Bronchial epithelial cell (primary cell): ENCODE results near the gene PHF20. TPM values are rescaled to one million over a fixed set of nuclear protein-coding genes. Genes with fewer than 3 reads are reported as not detected.
"Not testable (repeated sequence)": the region's sequence is repeated elsewhere in the genome, so short reads cannot be mapped to it uniquely, and the experiment has no call there.

Source experiments
- DNase-seq: peaks from one replicate; pipeline ENCODE4 v3.0.0-alpha.2; 2010; ENCODE audit warnings: low read depth
- FAIRE-seq: peaks from 2 replicates; lab custom pipeline; 2011; peaks lifted over from hg19 to GRCh38; lab: Jason Lieb, UNC
- H3K27me3 ChIP-seq: 2 replicates; pipeline ENCODE4 v1.5.1; 2011; ENCODE audit warnings: low read length; ENCODE audit not compliant: control insufficient read depth, insufficient read depth
- H3K36me3 ChIP-seq: 2 replicates; pipeline ENCODE4 v1.5.1; 2011; ENCODE audit warnings: low read length; ENCODE audit not compliant: control insufficient read depth, insufficient read depth
- H3K4me3 ChIP-seq: 2 replicates; pipeline ENCODE4 v1.5.1; 2011; ENCODE audit warnings: mild to moderate bottlenecking, low read depth, low read length, control low read depth
- total RNA-seq: library from RNA; depleted of rRNA; stranded (reverse); fragments of >200 nt; gene quantifications from 2 replicates; pipeline ENCODE4 v1.2.1, GENCODE V29; 2014
- TF ChIP-seq, protein P1 (sequence below): IDR thresholded peaks from 2 replicates; pipeline ENCODE4 v1.5.1; 2011; ENCODE audit warnings: mild to moderate bottlenecking, moderate library complexity, low read length, control low read depth, inconsistent platforms; ENCODE audit not compliant: insufficient read depth, severe bottlenecking

The PHF20 gene
- total RNA-seq, 1 donor from 2014 or later, result 24.0 TPM

DNA sequence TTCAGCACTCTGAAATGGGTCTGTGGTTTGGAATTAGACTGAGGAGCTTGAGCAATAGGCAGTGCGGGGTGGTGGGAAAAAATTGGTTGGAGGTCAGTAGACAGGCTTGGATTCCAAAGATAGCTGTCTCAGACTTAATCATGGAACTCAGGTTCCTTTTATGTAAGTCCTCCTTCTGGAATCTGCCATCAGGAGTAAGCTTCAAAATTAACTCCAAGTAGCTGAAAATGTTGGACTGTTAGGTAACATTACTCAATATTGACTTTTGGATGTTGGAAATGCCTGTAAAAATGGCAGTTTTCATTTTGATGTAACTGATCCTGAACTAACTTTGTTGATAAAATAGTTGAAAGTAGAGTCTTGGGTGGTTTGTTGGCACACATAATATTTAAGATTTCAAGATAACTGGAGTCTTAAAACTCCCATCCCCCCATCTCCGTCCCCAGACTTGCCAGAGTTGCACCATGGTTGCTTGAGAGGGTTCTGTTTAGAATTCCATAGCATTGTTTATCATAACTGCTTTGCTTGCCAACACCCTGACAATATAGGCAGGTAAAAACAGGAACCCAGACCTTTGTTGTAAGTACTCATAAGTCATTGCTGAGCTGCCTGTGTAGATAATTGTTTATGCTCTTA, 83.0 kb downstream of the PHF20 start:
- DNase-seq, result peak; percentile 85
- TF ChIP-seq, protein P1, sequence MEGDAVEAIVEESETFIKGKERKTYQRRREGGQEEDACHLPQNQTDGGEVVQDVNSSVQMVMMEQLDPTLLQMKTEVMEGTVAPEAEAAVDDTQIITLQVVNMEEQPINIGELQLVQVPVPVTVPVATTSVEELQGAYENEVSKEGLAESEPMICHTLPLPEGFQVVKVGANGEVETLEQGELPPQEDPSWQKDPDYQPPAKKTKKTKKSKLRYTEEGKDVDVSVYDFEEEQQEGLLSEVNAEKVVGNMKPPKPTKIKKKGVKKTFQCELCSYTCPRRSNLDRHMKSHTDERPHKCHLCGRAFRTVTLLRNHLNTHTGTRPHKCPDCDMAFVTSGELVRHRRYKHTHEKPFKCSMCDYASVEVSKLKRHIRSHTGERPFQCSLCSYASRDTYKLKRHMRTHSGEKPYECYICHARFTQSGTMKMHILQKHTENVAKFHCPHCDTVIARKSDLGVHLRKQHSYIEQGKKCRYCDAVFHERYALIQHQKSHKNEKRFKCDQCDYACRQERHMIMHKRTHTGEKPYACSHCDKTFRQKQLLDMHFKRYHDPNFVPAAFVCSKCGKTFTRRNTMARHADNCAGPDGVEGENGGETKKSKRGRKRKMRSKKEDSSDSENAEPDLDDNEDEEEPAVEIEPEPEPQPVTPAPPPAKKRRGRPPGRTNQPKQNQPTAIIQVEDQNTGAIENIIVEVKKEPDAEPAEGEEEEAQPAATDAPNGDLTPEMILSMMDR, result no peak
- Histone ChIP-seq H3K36me3 (no peaks in the 10 kb centered on the region), H3K27me3 (no peaks in the 10 kb centered on the region), H3K4me3 (no peak overlapping the region)
- FAIRE-seq, result no peak

DNA sequence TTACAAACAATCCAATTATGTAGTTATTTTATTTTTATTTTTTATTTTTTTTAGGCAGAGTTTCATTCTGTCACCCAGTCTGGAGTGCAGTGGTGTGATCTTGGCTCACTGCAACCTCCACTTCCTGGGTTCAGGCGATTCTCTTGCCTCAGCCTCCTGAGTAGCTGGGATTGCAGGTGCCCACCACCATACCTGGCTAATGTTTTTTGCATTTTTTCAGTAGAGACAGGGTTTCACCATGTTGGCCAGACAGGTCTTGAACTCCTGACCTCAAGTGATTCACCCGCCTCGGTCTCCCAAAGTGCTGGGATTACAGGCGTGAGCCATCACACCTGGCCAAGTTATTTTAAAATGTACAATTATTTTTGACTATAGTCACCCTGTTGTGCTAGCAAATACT, 83.8 kb downstream of the PHF20 start:
- not testable (repeated sequence) for FAIRE-seq, DNase-seq, H3K36me3 ChIP-seq, H3K4me3 ChIP-seq, H3K27me3 ChIP-seq

GRCh38 chr20:35856866-35857265, 85.1 kb downstream of the PHF20 start:
- FAIRE-seq (no peak), DNase-seq (no peak)
- H3K4me3 ChIP-seq, result no peak overlapping the region
- TF ChIP-seq, protein P1, result no peak
- H3K36me3 ChIP-seq, result no peaks in the 10 kb centered on the region
- no peaks in the 10 kb centered on the region for H3K27me3 ChIP-seq

DNA sequence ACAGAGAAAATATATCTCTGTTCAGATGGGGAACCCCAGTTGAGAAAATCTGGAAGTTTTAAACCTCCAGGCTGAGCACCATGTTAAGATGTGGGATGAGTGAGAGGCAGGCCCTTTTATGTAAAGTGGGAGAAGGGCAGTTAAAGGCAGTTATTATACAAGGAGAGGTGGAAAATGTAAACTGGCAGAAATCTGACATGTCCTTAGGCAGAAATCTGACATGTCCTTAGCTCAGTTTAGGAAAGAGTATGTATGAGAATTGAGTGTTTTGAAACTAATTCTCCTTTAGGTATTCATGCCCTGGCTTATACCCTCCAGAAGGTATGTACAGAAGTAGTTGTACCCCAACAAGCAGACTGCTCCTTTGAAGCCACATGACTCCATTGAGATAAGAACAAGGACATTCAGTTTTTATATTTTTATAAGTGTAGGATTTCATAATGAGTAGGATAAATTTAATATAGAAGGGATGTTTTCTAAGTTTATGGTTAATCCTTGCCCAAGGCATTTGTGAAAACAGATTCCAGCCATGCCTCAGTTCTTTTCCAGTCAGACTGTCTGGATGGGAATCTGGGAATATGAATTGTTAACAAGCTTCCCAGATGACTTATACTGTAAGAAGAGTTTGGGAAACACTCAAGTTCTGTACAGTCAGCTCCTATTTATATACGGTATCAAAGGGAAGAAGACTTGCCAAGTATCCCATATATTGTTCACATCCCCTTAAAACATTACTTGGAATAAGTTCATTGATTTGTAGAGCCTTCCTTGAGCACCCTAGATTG, 94.8 kb downstream of the PHF20 start:
- TF ChIP-seq, protein P1, result no peak
- no peak for FAIRE-seq
- Histone ChIP-seq H3K27me3 (no peaks in the 10 kb centered on the region), H3K36me3 (peaks cover 1% of the 10 kb centered on the region), H3K4me3 (no peak overlapping the region)
- no peak for DNase-seq

GRCh38 chr20:35870541-35871258, 98.9 kb downstream of the PHF20 start:
- peak; percentile 53 for DNase-seq
- TF ChIP-seq, protein P1, result no peak
- Histone ChIP-seq H3K4me3 (no peak overlapping the region), H3K27me3 (no peaks in the 10 kb centered on the region), H3K36me3 (peaks cover 1% of the 10 kb centered on the region)
- no peak for FAIRE-seq

DNA sequence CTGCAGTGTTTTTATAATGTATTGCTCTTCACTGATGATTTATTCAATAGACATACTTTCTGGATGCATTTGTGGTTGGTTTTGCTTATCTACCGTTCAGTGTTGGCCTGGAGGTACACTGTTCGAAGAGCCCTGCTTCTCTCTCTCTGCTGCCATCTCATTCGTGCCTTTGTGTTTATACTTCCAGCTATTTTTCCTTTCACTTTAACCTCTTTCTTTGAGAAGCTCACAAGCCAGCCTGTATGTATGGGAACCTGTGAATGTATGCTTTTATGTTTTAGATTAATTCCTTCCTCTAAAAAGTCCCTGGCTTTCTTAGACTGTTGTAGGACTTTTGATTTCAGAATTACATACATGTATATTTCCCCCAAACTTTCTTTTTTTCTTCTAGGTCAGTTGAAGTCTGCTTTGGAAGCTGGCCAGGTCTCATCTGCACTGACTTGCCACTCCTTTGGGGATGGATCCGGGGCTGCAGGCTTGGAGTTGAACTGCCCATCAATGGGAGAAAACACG, 99.5 kb downstream of the PHF20 start:
- DNase-seq (peak; percentile 60), FAIRE-seq (no peak)
- Histone ChIP-seq H3K4me3 (no peak overlapping the region), H3K27me3 (no peaks in the 10 kb centered on the region), H3K36me3 (peaks cover 1% of the 10 kb centered on the region)
- TF ChIP-seq, protein P1, result no peak
